Astrocyte of the spinal cord (primary cell): Measurements from ENCODE around the gene NDRG3.
A peak's percentile ranks its signal among the peaks of the same experiment; 100 is the strongest.

Experiments used
- DNase-seq: peaks from one replicate; pipeline ENCODE4 v3.0.0; 2011; ENCODE audit warnings: low read depth, low spot score
- H3K4me3 ChIP-seq: 2 replicates; pipeline ENCODE4 v1.5.1; 2011; ENCODE audit warnings: low read depth, mild to moderate bottlenecking, low read length, moderate library complexity
- CTCF ChIP-seq: IDR thresholded peaks from 2 replicates; pipeline ENCODE4 v1.5.1; 2012; ENCODE audit warnings: low read depth, mild to moderate bottlenecking, low read length, inconsistent platforms
- in situ Hi-C: cut with HindIII; loops from 2 replicates; pipeline ENCODE4 v1.10.0; 2017; ENCODE audit warnings: low sequenced_read_pairs

The NDRG3 gene

GRCh38 chr20:36737183-36737499, 8.7 kb downstream of the NDRG3 start:
- H3K4me3 ChIP-seq = no peak overlapping the region
- DNase-seq = no peak
- in situ Hi-C loops = no loop called here
- no peak for TF ChIP-seq CTCF

GRCh38 chr20:36736451-36737182, 9.3 kb downstream of the NDRG3 start:
- in situ Hi-C loops = no loop called here
- no peak for DNase-seq
- no peak overlapping the region for H3K4me3 ChIP-seq
- TF ChIP-seq CTCF = no peak

GRCh38 chr20:36732456-36732855, 13.4 kb downstream of the NDRG3 start:
- H3K4me3 ChIP-seq = no peak overlapping the region
- in situ Hi-C loops = no loop called here
- no peak for TF ChIP-seq CTCF
- no peak for DNase-seq

- DNase-seq = peak; percentile 13
- in situ Hi-C loops = no loop called here
- H3K4me3 ChIP-seq = no peak overlapping the region
- peak; percentile 20 for TF ChIP-seq CTCF
Measured at GRCh38 chr20:36728986-36729385, 16.9 kb downstream of the NDRG3 start.

GRCh38 chr20:36726168-36726567, 19.7 kb downstream of the NDRG3 start:
- H3K4me3 ChIP-seq = no peak overlapping the region
- no peak for TF ChIP-seq CTCF
- DNase-seq = no peak
- in situ Hi-C loops = no loop called here

- no peak overlapping the region for H3K4me3 ChIP-seq
- no peak for TF ChIP-seq CTCF
- in situ Hi-C loops = no loop called here
- DNase-seq = no peak
Measured at GRCh38 chr20:36720510-36720909, 25.4 kb downstream of the NDRG3 start.
